Esophagus muscularis mucosa (tissue), 4 donors: ENCODE measurements around the gene PIERCE2.
"Not testable (repeated sequence)": the region's sequence is repeated elsewhere in the genome, so short reads cannot be mapped to it uniquely, and the experiment has no call there.

Experiments used
- EP300 ChIP-seq: sonication (generic); formaldehyde crosslinking; IDR thresholded peaks from one replicate; pipeline ENCODE4 v1.6.1; 2017; ENCODE audit warnings: antibody characterized with exemption
- POLR2A ChIP-seq: fragments of 450-650 bp; IDR thresholded peaks from one replicate; pipeline ENCODE4 v1.6.1; 2017; ENCODE audit warnings: antibody characterized with exemption, moderate library complexity, mild to moderate bottlenecking, low read depth
- POLR2AphosphoS5 ChIP-seq, 2 donors: sonication (generic); formaldehyde crosslinking; IDR thresholded peaks; one replicate each; pipeline ENCODE4 v1.6.1; 2017; ENCODE audit warnings: antibody characterized with exemption in 2 of 2
- TF ChIP-seq, protein P1 (sequence below), 3 experiments: fragments of 200-600 bp in 2 of 3; fragments of 450-650 bp in 1 of 3; sonication (generic) in 2 of 3; IDR thresholded peaks; one replicate each; pipeline ENCODE4 v1.5.1; 2017 to 2019; ENCODE audit warnings: antibody characterized with exemption in 3 of 3, mild to moderate bottlenecking in 2 of 3, moderate library complexity in 1 of 3

DNA sequence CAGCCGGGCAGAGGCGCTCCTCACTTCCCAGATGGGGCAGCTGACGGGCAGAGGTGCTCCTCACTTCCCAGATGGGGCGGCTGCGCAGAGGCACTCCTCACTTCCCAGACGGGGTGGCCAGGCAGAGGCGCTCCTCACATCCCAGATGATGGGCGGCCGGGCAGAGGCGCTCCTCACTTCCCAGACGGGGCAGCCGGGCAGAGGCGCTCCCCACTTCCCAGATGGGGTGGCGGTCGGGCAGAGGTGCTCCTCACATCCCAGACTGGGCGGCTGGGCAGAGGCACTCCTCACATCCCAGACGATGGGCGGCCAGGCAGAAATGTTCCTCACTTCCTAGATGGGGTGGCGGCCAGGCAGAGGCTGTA is 38.7 kb downstream of the PIERCE2 start:
- TF ChIP-seq, protein P1, sequence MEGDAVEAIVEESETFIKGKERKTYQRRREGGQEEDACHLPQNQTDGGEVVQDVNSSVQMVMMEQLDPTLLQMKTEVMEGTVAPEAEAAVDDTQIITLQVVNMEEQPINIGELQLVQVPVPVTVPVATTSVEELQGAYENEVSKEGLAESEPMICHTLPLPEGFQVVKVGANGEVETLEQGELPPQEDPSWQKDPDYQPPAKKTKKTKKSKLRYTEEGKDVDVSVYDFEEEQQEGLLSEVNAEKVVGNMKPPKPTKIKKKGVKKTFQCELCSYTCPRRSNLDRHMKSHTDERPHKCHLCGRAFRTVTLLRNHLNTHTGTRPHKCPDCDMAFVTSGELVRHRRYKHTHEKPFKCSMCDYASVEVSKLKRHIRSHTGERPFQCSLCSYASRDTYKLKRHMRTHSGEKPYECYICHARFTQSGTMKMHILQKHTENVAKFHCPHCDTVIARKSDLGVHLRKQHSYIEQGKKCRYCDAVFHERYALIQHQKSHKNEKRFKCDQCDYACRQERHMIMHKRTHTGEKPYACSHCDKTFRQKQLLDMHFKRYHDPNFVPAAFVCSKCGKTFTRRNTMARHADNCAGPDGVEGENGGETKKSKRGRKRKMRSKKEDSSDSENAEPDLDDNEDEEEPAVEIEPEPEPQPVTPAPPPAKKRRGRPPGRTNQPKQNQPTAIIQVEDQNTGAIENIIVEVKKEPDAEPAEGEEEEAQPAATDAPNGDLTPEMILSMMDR (IDR thresholded peaks at IDR 0.05) = not testable (repeated sequence)
- TF ChIP-seq POLR2A; POLR2AphosphoS5 (IDR thresholded peaks at IDR 0.05); EP300: not testable (repeated sequence)
